Stimulated activated CD8-positive, alpha-beta memory T cell treated with anti-CD3 and anti-CD28 coated beads, Interleukin-4, amount 100 ng/mL, for 4 hours (primary cell): ENCODE results near the gene WDR5.
A peak's percentile ranks its signal among the peaks of the same experiment; 100 is the strongest.

ENCODE experiments used
- DNase-seq, 2 donors: peaks; one replicate each; pipeline ENCODE4 v3.0.0-alpha.2; 2020; ENCODE audit warnings: low read depth in 2 of 2, low spot score in 1 of 2

Gene WDR5

DNA sequence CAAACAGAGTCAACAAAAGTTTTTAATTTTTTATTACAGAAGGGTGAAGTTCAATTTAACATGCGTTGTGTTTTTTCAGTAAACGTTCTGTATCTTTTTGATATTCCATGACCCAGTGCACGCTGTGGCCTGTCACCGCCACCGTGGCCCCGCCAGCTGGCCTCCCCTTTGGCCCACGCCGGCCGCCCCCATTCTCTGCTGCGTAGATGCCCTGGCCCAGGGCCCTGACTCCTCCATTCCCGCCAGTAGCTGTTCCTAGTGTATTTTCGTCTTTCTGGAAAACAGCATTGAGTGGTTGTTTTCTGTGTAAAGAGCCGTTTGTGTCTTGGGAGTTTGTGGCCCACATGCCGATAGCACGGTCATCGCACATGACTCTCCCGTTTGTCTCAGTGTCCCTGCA is 22.4 kb downstream of the WDR5 start:
- no peak for DNase-seq

DNA sequence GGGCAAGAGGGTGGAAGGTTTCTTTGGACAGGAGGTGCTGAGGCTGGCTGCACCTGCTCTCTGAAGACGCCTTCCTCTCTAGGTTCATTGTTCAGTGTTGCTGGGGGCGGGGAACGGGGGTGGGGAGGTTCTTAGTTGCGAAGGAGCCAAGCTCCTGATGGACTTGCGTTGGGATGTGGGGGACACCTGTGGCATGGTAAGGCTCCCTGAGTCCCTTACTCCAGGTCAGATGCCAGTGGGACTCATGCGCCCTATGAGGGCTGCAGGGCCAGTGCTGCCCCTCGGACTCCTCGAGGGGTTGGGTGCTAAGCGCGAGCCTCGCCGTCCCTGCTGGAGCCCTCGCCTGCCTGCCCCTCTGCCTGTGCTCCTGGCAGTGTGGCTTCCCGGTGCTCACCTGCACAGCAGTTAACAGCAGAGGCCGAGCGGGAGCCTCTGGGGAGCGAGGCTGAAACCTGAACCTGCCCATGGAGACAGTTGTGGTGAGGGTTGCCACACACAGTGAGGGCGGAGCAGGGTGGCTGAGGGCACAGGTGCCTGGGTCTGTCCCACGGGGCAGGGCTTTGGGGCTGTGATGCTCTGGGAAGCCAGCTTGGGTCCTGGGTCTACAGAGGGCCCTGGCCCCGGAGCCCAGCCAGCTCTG is 23.0 kb downstream of the WDR5 start:
- no peak for DNase-seq

GRCh38 chr9:134159566-134160245 is 23.8 kb downstream of the WDR5 start:
- no peak for DNase-seq

DNA sequence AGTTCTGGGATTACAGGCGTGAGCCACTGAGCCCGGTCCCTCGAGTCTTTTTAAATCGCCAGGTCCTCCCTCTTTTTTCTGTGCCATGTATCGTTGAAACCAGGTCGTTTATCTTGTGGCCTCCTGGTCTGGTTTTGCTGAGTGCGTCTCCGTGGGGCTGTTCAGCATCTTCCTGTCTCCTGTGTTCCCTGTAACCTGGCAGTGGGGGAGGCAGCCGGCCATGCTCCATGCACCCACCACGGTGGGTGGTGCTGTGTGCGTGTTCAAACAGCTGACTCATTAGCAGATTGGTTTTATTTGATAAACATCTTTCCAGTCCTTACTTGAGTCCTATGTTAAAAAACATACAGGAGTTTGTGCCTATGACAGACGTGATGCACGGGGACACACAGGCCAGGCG is 25.8 kb downstream of the WDR5 start:
- no peak for DNase-seq

DNA sequence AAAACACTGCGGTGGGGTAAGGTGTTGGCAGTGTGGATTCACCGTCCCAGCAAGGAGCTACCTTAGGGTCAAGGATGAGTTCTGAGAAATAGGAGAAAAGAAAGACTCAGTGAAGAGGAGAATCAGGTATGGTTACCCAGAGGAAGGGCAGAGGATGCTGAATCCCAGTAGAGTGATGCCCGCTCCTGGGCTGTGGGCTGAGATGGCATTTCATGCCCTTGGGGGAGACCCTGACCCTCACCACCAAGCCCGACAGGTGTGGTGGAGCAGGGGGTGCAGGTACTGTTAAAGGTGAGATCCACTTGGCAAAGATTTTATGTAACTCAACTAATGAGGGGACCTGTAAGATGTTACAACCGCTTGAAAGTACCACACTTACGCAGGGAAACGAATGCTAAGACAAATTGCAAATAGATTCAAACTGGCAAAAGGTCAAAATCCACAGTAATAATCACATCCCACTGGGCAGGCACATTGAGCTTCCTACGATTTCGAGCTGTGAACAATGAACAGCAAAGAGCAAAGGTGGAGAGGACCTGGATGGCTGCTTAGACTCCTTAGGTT is 26.4 kb downstream of the WDR5 start:
- no peak for DNase-seq

DNA sequence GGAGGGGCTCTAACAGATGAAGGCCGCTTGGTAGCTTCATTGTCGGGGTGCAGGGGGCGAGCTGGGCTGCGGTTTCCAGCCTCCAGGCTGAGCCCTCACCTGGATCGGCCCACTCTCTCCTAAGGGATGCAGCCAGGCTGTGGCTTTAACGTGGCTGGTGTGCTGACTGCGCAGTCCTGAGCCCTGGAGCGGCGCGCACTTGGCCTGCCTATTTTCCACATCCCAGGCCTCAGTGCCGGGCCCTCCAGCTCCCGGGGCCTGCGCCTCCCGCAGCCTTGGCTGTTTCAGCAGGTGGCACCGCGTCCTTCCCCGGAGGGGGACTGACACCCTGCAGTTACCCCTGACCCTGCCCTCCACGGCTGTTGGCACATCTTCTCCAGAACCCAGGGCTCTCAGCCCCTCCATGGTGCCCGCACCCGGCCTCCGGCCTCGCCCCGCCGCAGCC is 27.1 kb downstream of the WDR5 start:
- no peak for DNase-seq

- peak; percentile 44 to 48 for DNase-seq
Measured at GRCh38 chr9:134163371-134164196, 27.7 kb downstream of the WDR5 start.

DNA sequence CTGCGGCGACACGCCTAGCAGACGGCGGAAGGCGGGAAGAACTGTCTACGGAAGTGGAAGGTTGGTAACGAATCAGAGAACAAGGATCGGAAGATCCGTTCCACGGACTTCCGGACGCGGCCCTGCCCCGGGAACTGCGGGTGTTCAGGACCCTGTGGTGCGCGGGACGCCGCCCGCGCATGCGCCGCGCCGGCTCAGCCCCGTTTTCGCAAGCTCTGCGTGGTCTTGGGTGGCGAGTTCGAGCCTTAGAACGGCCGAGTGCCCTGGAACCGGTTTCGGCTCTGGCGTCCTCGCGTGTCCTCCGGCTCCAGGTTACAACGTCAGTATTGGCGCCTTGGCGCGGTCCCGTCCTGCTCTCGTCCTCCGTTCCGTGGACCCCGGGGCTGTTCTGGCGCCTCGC is 29.0 kb downstream of the WDR5 start:
- DNase-seq: no peak

GRCh38 chr9:134165357-134166315 is 29.8 kb downstream of the WDR5 start:
- DNase-seq: no peak

- no peak for DNase-seq
Measured at GRCh38 chr9:134166374-134166773, 30.5 kb downstream of the WDR5 start.

DNA sequence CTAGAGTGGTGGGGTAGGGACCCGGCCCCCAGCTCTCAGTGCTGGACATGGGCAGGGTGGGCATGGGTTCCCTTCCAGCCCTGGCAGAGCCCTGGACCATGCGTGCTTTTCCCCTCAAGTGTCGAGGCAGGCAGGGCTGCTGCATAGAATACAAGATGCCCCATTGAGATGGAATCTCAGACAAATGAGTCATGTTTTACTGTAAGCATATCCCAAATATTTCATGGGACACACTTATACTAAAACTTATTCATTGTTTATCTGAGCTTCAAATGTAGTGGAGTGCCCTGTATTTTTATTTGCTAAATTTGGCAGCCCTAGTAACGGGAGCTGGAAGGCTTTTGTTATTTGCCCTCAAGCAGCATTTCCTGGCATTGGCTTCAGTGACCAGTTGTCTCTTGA is 31.6 kb downstream of the WDR5 start:
- no peak for DNase-seq

DNA sequence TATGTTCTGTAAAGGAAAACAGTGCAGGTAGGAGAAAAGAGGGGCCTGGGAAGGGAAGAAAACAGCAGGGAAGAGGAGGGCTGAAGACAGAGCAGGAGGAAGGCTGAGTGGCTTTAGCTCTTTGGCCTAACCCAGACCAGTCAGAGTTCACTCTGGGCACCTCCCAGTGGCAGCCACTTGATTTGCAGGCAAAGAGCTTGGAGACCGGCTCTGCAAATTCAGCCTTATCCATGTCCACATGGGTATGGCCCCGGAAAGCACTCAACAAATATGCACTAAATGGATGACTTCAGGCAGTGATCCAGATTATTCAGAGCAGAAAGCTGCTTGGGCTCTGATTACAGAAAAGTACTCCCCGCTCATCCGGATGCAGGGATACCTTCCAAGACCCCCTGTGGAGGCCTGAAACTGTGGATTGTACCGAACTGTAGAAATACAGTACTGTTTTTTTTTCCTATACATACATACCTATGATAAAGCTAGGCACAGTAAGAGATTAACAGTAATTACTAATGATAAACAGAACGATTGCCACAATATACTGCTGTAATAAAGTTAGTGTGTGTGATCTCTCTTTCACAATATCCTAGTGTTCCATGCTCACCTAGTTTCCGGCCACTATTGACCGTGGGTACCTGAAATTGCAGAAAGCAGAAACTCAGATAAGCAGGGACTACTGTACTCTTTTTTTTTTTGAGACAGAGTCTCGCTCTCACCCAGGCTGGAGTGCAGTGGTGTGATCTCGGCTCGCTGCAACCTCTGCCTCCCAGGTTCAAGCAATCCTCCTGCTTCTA is 33.1 kb downstream of the WDR5 start:
- no peak for DNase-seq

DNA sequence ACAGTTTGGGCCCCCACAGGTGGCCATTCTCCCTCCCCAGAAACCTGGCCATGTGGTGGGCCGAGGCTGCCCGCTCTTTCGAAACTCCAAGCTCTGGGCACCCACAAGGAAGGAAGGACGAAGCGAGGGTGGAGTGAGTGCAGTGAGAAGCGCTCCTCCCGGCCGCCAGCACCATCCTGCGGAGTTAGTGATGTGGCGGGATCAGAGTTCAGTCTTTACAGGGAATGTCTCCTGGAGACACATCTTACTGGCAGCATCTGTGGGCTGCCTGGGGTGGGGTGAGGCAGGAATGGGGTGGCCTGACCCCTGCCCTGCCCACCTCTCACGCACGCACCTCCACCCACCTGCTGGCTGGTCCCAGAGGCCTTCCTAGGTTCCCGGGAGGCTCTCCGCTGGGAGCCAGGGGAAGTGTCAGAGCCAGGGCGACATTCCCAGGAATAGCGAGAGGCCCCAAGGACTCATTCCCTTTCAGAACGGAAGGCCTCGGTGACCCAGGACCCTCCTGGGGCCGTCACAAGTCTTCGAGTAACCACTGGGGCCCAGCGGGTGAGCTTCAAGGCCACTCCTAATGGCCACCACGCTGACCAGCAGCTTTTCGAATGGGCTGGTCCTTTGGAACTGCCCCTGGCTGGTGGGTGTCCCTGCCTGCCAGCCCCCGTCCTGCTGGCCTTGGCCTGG is 34.0 kb downstream of the WDR5 start:
- DNase-seq: no peak

DNA sequence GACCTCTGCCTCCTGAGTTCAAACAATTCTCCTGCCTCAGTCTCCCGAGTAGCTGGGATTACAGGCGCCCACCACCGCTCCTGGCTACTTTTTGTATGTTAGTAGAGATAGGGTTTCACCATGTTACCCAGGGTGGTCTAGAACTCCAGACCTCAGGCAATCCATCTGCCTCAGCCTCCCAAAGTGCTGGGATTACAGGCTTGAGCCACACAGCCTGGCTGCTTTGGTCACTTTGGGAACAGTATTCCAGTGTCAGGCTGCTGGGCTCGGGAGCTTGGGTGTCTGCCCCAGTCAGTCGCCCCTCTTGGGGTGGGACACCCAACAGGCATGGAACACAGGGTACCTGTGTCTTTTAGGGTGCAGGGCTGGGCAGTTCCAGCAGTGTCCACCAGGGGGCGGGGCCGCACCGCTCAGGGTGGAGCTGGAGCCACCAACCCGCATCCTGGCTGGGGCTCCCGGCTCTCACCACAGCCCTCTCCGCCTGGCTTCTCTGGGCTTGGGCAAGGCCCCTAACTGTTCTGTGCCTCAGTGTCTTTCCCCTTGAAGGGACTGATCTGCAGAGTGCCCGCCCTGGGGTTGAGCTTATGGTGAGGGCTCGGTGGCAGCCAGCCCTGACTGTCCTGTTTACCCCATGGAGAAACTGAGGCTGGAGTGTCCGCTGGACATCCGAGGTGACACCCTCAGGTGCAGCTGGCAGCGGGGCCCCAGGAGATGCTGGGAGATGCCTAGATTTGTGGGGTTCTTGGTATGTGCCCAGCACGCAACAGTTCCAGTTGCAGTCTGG is 34.8 kb downstream of the WDR5 start:
- no peak for DNase-seq

DNA sequence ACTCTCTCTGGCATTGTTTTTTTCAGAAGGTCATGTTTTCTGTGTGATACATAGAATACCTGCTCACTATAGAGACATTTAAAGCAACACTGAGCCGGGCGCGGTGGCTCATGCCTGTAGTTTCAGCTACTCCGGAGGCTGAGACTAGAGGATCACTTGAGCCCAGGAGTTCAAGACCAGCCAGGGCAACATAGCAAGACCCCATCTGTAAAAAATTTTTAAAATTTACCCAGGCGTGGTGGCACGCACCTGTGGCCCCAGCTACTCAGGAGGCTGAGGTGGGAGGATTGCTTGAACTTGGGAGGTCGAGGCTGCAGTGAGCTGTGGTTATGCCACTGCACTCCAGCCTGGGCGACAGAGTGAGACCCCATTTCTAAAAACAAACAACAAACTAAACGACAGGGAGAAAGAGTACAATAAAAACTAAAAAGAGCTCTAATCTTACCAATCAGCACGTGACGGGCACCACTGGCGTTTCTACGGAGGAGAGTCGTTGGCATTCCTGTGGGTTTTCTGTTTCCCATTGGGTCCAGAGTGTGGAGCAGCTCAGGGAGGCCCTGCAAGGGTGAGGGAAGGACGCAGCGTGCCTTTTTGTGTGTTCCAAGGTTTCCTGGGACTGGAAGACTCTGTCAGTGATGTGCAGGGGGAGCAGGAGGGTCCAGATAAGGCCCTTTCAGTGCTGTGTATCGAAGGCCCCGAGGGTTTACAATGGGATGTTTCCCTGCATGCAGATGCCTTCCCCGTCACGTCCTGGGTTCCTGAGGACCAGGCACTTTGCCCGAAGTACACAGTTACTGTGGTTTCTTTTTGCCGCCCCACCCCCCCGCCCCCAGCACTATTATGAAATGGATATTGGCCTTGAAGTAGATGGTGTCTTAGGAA is 35.7 kb downstream of the WDR5 start:
- DNase-seq: no peak

DNA sequence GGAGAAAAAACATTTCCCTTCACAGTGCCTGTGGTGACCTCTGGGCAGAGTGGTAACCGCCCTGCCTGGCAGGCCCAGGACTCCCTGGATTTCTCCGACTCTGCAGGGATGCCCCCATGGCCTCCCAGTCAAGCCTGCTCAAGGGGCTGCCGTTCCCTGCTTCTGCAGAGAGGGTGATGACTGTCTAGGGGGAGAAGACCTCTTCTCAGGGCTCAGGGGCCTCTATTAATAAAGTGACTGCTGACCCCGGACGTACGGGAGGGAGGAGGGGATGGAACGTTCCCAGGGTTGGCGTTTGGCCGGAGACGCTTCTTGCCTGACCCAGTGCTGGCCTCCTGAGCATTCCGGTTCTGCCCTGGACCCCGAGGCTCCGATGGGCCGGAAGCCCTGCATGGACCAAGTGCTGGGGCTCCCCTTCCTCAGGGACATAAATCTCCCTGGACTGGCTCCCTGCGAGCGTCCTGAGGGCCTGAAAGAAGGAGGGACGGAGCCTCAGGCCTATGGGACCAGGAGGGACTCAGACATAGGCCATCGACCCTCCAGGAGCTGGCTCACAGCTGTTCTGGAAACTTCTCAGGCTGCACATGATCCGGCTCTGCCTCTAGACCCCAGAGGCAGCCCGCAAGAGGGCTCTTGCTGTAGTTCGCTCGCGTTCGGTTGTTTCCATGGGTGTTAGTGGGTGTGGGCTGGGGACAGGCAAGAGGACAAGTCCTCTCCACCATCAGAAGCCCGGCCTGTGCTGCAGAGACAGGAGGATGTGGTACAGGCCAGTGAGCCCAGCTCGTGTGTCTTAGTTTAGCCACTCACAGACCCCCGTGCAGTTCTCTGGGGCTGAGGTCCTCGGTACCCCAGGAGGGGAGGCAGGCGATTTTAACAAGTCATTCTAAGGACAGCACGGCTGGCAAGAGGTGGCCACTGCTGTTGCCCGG is 36.6 kb downstream of the WDR5 start:
- DNase-seq: no peak
